Measurements from ENCODE around the gene CSTPP1. TPM values are rescaled to one million over a fixed set of nuclear protein-coding genes. Genes with fewer than 3 reads are reported as not detected.
"Not testable (repeated sequence)": the region's sequence is repeated elsewhere in the genome, so short reads cannot be mapped to it uniquely, and the experiment has no call there.

The CSTPP1 gene
- total and polyA plus RNA-seq, 2 donors, result 20.7 to 20.9 TPM

DNA sequence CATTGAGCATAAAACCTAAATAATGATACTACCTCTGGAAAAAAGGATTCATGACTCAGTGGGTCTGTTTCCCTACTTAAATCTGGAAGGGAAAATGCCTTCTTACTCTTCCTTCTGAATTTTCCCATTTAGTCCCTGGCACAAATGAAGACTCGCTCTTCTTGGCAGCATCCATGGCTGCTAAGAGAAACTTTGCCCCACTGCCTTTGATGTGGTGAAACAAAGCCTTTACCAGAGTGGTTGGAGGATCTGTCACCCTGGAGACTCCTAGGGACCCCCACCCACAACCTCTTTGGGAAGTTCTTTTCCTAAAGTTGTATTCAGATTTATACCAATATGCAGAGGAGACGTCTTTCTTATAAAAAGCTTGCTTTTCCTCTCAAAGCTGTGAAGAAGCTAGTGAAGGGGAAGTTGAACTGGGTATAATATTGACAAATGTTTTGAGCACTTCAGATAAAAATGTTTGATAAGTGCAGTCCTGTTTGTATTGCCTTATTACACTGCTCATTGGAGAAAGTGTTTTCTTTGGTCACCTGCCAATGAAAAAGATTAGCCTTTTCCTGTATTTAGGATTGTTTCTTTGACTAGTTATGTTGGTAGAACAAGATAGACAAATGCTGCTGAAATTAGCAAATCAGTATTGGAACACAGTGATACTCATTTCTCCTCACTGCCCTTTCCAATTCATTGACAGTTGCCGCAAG lies 162.8 kb downstream of the CSTPP1 start:
- Histone ChIP-seq H3K27ac (ENCODE audit: low read depth) (no peak overlapping the region), H3K36me3 (ENCODE audit: insufficient read depth) (no peaks in the 10 kb centered on the region), H3K4me3 (ENCODE audit: low read depth, low read length) (no peak overlapping the region), H3K4me1 (ENCODE audit: insufficient read depth) (no peaks in the 10 kb centered on the region)
- no peak for DNase-seq (ENCODE audit: extremely low spot score)
- WGBS, result 85% methylated on average over 3 of the region's 3 CpGs

DNA sequence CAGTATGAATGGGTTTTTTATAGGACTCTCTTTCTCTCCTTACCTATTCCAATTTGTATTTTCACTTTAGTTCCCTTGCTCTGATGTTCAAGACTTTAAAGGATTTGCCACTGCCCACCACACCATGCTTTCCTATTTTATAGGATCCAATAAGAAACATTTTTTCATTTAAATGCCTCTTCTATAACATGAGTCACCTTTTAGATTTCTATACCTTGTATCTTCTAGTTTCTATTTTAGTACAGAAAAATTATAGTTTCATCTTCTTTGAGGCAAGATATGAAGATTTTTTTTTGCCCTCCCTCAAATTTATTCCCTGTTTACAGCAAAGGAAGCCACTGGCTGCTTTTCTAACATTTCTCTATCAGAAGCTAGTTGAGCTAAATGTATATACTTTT lies 163.4 kb downstream of the CSTPP1 start:
- no peak for DNase-seq (ENCODE audit: extremely low spot score)
- Histone ChIP-seq H3K27ac (ENCODE audit: low read depth) (no peak overlapping the region), H3K4me3 (ENCODE audit: low read depth, low read length) (no peak overlapping the region), H3K36me3 (ENCODE audit: insufficient read depth) (no peaks in the 10 kb centered on the region), H3K4me1 (ENCODE audit: insufficient read depth) (no peaks in the 10 kb centered on the region)

DNA sequence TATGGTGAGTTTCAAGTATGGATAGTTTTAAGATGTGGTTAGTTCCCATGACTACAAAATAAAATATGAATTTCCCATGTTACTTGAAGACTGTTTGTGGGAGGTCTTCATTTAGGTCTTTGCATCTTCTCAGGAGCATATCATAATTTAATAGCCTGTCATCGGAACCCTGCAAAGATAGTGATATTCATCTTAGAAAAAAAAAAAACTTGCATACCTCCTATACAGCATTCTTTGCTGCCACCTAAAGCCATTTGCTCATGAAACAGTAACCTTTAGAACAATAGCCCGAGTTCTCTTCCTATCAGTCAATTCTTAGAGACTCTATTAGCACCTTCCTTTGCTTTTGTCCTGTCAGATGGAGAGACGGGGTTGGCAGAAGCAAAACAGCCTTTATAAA lies 164.8 kb downstream of the CSTPP1 start:
- H3K27ac ChIP-seq (ENCODE audit: low read depth), result no peak overlapping the region
- 82% methylated on average over 3 of the region's 3 CpGs for WGBS

DNA sequence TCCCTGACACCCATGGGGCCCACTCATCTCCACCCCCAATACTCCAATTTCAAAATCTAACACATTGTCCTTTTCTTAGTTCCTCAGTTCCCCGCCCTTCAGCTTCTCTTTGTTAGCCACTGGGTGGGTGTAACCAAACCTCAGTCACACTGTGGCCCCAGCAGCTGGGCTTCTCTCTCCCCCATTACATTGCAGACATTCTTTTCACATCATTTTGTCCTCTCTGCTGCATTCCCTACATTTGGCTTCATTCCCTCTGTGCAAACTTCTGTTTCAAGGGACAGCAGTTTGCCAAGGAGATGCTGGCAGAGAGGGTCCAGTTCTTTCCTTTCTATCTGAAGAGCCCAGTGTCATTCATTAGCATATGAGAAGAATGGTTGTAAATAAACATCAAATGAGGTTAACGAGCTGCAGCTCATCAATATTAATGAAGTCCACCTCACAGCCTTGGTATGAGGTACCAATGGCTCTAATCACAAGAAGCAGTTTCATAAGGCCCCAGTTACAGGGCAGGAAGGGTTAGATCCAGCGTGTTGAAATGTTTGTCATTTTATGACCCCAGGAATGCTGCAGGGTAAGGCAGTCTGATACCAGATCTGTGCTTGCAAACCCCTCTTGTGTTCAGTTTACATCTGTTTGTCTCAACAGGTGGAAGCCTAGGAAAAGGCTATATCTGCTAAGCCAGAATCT lies 167.8 kb downstream of the CSTPP1 start:
- Histone ChIP-seq H3K36me3 (ENCODE audit: insufficient read depth) (no peaks in the 10 kb centered on the region), H3K4me3 (ENCODE audit: low read depth, low read length) (no peak overlapping the region), H3K4me1 (ENCODE audit: insufficient read depth) (no peaks in the 10 kb centered on the region), H3K27ac (ENCODE audit: low read depth) (no peak overlapping the region)
- DNase-seq (ENCODE audit: extremely low spot score), result no peak
- 81% methylated on average over 3 of the region's 3 CpGs for WGBS

More for the DNA sequence above, 164.8 kb downstream of the CSTPP1 start:
- DNase-seq (ENCODE audit: extremely low spot score), result no peak
- Histone ChIP-seq H3K4me1 (ENCODE audit: insufficient read depth) (no peaks in the 10 kb centered on the region), H3K36me3 (ENCODE audit: insufficient read depth) (no peaks in the 10 kb centered on the region), H3K4me3 (ENCODE audit: low read depth, low read length) (no peak overlapping the region)

DNA sequence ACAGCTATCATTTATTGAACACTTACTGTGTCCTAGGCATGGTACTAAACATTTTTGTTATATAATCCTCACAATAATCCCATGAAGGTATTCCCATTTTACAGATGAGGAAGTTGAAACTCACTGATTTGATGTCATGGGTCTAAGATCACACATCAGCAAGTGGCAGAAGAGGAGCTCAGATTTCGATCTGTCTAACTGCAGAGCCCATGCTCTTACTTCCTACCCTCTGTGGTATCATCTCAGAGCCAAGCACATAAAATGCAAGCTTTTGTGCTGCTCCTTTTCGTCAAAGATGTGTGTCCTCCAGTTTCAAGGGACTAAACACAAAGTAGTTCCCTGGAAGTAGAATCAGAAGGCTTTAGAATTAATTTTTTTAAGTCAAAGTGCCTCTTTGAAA lies 169.0 kb downstream of the CSTPP1 start:
- H3K36me3 ChIP-seq (ENCODE audit: insufficient read depth), result no peaks in the 10 kb centered on the region
- no peak overlapping the region for H3K27ac ChIP-seq (ENCODE audit: low read depth)
- no peaks in the 10 kb centered on the region for H3K4me1 ChIP-seq (ENCODE audit: insufficient read depth)
- H3K4me3 ChIP-seq (ENCODE audit: low read depth, low read length), result no peak overlapping the region
- DNase-seq (ENCODE audit: extremely low spot score), result no peak
- WGBS, result 88% methylated on average over 2 of the region's 2 CpGs

DNA sequence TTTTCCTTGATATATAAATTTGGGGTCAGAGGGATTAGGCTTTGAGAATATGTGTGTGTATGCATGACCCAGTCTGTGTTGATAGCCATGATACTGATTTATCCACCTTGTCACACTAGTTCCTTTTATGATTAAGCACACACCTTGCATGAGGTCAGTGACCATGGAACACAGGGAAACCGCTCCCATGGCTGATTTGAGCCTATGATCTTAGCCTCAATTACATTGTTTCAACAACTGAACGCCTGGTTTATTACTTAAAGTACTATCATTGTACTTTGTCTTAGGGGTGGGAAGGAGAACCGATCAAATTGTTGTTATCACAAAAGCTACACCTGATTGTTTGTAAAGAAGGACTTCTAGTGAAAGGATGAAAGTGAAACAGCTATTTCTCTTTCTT lies 169.4 kb downstream of the CSTPP1 start:
- Histone ChIP-seq H3K36me3 (ENCODE audit: insufficient read depth) (no peaks in the 10 kb centered on the region), H3K4me3 (ENCODE audit: low read depth, low read length) (no peak overlapping the region), H3K27ac (ENCODE audit: low read depth) (no peak overlapping the region), H3K4me1 (ENCODE audit: insufficient read depth) (no peaks in the 10 kb centered on the region)
- WGBS, result 89% methylated on average over 3 of the region's 3 CpGs
- DNase-seq (ENCODE audit: extremely low spot score), result no peak

DNA sequence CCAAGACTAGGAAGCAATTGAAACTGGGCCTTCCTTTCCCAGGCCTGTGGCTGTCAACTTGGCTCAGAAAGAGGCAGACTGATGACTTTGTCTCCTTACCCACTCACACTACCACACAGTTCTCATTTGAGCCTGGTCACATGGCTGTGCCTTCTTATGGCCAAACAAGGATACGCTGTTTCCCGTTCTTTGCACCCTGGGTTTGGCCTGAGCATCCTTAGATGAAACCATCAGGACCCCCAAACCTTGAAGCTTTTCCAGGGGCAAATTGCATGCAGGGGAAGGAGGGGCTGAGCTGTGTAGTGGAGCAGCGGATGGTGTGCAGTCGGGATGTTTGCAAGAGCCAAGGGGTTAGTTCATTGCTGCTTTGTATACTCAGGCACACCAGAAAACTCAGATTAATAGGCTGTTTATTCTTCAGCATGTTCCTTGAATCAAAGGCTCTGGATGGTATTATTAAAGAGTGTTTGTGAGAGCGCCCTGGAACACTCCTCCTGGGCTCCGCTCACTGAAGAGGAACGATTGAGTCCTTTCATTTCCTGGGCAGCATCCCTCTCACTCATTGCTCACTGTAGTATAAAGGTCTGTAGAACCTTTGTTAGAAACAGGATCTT lies 170.3 kb downstream of the CSTPP1 start:
- H3K27ac ChIP-seq (ENCODE audit: low read depth), result no peak overlapping the region
- 69% methylated on average over 7 of the region's 7 CpGs for WGBS
- no peak for DNase-seq (ENCODE audit: extremely low spot score)

DNA sequence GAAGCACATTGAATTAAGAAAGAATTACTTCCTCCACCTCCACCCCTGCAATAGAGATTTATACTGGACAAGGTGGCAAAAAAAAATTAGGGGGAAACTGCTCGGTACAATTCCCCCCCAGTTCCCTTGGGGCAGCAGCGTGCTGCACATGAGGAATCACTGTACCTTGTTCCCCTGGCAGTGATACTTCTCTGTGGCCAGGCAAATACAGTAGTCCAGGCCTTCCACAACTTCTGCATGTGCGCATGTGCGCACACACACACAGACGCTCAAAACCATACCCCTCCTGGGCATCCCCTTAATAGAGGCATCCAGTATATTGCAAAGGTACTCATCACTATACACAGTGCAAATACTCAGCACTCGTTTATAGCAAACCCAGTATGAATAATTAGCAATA lies 171.2 kb downstream of the CSTPP1 start:
- no peaks in the 10 kb centered on the region for H3K36me3 ChIP-seq (ENCODE audit: insufficient read depth)
- no peaks in the 10 kb centered on the region for H3K4me1 ChIP-seq (ENCODE audit: insufficient read depth)
- H3K27ac ChIP-seq (ENCODE audit: low read depth), result no peak overlapping the region
- no peak overlapping the region for H3K4me3 ChIP-seq (ENCODE audit: low read depth, low read length)
- DNase-seq (ENCODE audit: extremely low spot score), result no peak
- 83% methylated on average over 6 of the region's 6 CpGs for WGBS

More for the DNA sequence above, 170.3 kb downstream of the CSTPP1 start:
- H3K4me3 ChIP-seq (ENCODE audit: low read depth, low read length), result no peak overlapping the region
- H3K36me3 ChIP-seq (ENCODE audit: insufficient read depth), result no peaks in the 10 kb centered on the region
- H3K4me1 ChIP-seq (ENCODE audit: insufficient read depth), result no peaks in the 10 kb centered on the region

DNA sequence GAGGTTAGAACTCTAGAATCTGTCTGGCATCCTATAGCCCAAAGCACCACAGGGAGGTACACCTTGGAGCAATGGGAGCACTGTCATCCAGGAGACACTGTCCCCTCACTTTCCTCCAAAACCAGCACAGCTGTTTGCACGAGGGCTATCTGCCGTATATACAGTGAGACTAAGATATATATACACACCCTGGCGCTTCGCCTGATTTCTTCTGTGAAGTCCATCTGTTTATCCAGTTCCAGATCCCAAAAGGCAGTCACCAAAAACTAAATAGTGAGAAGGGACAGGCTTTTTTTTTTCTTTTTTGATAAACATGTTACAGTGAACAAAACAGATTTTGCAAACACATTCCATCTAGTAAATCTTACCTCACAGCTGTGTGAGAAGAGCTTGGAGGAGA lies 171.7 kb downstream of the CSTPP1 start:
- no peak for DNase-seq (ENCODE audit: extremely low spot score)
- H3K4me1 ChIP-seq (ENCODE audit: insufficient read depth), result no peaks in the 10 kb centered on the region
- WGBS, result 67% methylated on average over 4 of the region's 4 CpGs
- no peak overlapping the region for H3K27ac ChIP-seq (ENCODE audit: low read depth)
- no peaks in the 10 kb centered on the region for H3K36me3 ChIP-seq (ENCODE audit: insufficient read depth)
- H3K4me3 ChIP-seq (ENCODE audit: low read depth, low read length), result no peak overlapping the region

DNA sequence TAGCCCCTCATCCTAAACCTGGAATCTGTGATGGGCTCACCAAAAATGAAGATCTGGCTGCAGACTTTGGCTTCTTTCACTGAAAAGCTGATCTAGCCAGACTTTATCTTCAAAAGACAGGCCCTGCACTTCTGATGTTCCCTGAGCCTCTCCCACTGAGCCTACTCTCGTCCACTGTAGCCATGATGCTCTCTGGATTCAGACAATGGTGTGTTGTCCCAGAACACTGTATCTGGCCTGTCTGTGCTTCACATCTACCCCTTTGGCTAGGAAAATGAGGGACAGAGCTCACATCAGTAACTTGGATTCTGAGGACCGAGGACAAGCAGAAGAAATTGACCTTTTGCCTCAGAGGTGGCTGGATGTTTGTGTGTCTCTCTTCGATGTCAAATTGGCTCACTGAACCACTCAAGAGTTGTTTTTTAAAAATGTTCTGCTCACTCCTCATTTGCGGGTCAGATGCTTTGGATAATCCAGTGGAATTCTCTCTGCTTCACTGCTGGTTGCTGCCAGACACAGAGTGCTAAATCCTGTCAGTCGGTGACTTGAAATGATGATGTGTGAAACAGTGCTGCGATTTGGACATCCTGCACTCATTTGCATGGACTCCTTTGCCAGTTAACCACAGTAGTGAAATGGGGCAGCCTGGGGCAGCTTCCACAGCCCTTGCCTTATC lies 172.6 kb downstream of the CSTPP1 start:
- H3K4me3 ChIP-seq (ENCODE audit: low read depth, low read length), result no peak overlapping the region
- no peak overlapping the region for H3K27ac ChIP-seq (ENCODE audit: low read depth)
- no peaks in the 10 kb centered on the region for H3K4me1 ChIP-seq (ENCODE audit: insufficient read depth)
- WGBS, result 57% methylated on average over 6 of the region's 6 CpGs
- DNase-seq (ENCODE audit: extremely low spot score), result no peak
- H3K36me3 ChIP-seq (ENCODE audit: insufficient read depth), result no peaks in the 10 kb centered on the region

DNA sequence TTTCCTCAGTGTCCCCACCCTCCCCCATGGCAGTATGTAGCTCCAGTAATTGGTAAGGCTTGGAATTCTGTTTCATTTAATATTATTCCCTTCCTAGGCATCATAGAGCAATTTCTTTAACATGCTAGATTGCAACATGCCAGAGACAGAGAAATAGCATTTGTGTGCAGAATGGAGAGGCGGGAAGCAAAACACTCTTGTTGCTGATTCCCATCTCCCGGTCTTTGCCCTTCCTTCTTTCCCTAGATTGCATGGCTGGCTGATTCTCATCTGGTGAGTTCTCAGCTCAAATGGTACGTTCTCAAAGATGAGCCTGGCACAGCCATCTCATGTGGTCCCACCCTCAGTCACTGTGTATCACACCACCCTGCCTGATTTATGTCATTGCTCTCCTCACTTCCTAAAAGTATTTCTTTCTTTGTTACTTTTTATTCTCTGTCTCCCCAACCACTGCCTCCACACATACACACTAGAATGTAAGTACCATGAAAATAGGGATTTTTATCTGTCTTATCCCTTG lies 173.2 kb downstream of the CSTPP1 start:
- no peaks in the 10 kb centered on the region for H3K4me1 ChIP-seq (ENCODE audit: insufficient read depth)
- no peak for DNase-seq (ENCODE audit: extremely low spot score)
- 82% methylated on average over 3 of the region's 3 CpGs for WGBS
- no peaks in the 10 kb centered on the region for H3K36me3 ChIP-seq (ENCODE audit: insufficient read depth)
- no peak overlapping the region for H3K4me3 ChIP-seq (ENCODE audit: low read depth, low read length)
- no peak overlapping the region for H3K27ac ChIP-seq (ENCODE audit: low read depth)

DNA sequence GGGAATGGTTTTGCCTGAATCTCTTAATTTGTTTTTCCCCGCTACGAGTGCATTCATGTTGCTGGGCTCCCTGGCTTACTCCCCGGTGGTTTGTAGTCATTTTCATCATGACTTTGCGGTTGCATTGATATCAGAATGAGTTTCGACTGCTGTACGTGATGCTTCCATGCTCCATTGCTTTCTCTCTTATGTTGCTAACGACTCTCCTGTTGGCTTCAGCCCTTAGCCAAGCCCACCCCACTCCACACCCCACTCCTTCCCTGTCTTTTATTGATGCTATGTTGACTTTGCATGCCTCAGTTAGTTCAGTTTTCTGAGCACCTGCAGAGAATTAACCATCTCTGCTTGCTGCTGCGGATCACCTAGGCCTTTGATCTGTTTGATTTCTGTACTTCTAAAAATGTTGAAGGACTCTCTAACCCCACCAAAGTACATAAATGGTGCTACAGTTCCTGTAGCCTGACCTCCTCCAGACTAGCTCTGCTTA lies 174.8 kb downstream of the CSTPP1 start:
- no peaks in the 10 kb centered on the region for H3K4me1 ChIP-seq (ENCODE audit: insufficient read depth)
- no peak overlapping the region for H3K27ac ChIP-seq (ENCODE audit: low read depth)
- H3K36me3 ChIP-seq (ENCODE audit: insufficient read depth), result no peaks in the 10 kb centered on the region
- no peak overlapping the region for H3K4me3 ChIP-seq (ENCODE audit: low read depth, low read length)
- 90% methylated on average over 8 of the region's 8 CpGs for WGBS
- no peak for DNase-seq (ENCODE audit: extremely low spot score)

DNA sequence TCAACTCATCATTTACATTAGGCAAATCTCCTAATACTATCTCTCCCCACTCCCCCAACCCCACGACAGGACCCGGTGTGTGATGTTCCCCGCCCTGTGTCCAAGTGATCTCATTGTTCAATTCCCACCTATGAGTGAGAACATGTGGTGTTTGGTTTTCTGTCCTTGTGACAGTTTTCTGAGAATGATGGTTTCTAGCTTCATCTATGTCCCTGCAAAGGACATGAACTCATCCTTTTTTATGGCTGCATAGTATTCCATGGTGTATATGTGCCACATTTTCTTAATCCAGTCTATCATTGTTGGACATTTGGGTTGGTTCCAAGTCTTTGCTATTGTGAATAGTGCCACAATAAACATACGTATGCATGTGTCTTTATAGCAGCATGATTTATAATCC lies 176.4 kb downstream of the CSTPP1 start:
- not testable (repeated sequence) for H3K36me3 ChIP-seq (ENCODE audit: insufficient read depth); H3K27ac ChIP-seq (ENCODE audit: low read depth); DNase-seq (ENCODE audit: extremely low spot score); H3K4me1 ChIP-seq (ENCODE audit: insufficient read depth); H3K4me3 ChIP-seq (ENCODE audit: low read depth, low read length)
- 96% methylated on average over 4 of the region's 4 CpGs for WGBS
